GM11168 (cell line): ENCODE results near the gene MKS1.

ENCODE experiments used
- in situ Hi-C: fragments of 300-500 bp; cut with MboI; formaldehyde crosslinking; loops from one replicate; pipeline ENCODE4 v1.12.0; 2022; ENCODE audit warnings: low sequenced_read_pairs; ENCODE audit not compliant: unreplicated experiment

MKS1 gene

DNA sequence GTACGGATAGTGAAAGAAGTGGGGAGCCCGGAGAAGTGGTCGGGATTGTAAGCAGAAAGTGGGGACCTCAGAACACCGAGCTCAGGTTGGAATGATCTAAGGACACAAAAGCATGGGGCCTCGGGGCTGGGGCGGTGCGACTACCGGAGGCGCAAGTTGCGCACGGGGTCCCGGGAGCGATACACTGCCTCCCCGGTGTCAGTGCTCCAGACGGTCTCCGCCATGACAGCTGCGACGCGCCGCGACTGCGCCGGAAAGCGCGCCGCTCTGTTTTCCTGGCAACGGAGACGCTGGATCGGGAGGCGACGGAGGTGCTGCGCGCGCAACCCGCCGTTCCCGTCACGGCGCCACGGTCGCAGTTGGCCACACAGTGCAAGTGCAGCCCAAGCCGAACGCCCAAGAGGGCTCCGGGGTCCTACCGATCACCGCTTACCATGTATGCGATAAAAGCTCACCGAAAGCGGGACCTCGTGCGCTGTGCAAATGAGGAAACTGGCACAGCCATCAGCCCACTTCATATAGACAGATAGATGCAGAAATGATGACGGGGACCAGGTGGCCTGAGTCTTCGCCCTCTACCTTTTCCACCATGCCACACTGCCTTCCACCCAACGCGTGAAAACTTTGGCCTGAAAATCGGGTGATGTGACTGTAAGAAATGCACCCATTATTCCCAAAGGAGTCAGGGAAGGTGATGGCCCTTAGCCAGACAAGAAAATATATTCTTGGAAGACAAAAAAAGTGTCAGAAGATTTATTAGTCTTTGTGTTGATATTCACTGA lies at the start of gene MKS1:
Gene MKS1 (minus strand): TSS at position 249 of the 782 bp plus-strand sequence. CDS start 25 bp downstream, at position 224.
- in situ Hi-C loops: no loop called here

DNA sequence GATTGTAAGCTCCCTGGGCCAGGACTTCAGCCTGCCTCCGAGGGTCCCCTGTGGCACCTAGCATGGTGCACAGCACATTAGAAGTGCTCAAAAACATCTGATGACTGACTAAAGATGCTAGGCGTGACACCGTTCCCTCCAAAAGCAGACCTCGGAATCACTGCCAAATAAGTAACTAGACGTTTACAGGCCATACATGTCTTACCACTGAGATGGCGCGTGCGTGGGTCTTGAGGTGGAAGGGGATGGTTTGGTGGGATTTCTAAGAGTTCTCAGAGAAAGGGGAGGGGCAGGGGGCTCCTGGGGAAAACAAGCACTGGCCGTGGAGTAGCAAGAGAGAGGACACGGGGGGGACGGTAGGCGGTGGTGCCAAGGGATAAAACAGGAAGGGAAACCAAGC lies 49.3 kb upstream of the MKS1 start:
- in situ Hi-C loops: no loop called here

DNA sequence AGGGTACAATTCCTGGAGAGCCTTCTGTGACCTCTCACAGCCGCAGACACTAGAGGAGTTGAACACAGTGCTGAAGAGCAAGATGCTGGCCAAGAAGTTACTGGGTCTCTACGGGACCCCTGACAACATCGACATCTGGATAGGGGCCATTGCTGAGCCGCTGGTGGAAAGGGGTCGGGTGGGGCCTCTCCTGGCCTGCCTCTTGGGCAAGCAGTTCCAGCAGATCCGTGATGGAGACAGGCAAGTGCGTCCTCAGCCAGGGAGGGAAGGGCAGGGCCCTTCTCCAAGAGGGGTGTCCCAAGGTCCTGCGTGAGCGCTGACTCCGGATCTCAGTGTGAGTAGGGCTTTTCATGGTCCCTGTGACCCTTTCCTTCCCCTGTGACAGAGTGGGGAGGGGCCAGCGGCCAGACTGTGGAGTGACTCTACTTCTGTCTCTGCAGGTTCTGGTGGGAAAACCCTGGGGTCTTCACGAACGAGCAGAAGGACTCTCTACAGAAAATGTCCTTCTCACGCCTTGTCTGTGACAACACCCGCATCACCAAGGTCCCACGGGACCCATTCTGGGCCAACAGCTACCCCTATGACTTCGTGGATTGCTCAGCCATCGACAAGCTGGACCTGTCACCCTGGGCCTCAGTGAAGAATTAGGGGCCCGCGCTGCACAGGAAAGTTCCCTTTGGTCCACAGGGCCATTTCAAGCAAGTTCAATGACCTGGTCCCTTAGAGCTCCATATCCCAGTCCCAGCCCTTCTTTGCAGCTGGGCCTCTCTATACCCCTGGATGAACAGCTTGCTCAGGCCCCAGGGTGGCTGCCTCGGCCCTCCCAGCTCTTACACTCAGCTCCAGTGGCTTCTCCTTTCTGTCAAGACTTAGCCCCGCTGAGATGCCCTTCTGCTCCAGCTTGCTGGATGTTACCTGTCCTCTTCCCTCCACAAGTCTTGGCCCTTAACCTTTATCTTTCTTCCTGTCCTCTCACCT lies 48.6 kb upstream of the MKS1 start:
- in situ Hi-C loops: no loop called here

GRCh38 chr17:58265902-58266875 lies 47.1 kb upstream of the MKS1 start:
- in situ Hi-C loops: no loop called here

GRCh38 chr17:58265271-58265670 lies 46.2 kb upstream of the MKS1 start:
- in situ Hi-C loops: no loop called here

GRCh38 chr17:58264407-58265103 lies 45.5 kb upstream of the MKS1 start:
- in situ Hi-C loops: no loop called here

GRCh38 chr17:58263773-58264172 lies 44.7 kb upstream of the MKS1 start:
- in situ Hi-C loops: no loop called here

DNA sequence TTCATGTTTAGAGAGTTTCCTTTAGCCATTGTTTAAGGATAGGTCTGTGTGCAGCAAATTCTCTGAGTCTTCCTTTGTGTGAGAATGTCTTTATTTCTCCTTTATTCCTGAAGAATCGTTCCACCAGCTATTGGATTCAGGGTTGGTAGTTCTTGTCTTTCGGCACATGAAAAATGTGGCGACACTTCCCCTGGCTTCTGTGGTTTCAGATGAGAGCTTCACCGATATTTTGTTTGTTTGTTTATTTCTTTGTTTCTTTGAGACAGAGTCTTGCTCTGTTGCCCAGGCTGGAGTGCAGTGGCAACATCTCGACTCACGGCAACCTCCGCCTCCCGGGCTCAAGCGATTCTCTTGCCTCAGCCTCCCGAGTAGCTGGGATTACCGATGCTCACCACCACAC lies 43.1 kb upstream of the MKS1 start:
- in situ Hi-C loops: no loop called here

DNA sequence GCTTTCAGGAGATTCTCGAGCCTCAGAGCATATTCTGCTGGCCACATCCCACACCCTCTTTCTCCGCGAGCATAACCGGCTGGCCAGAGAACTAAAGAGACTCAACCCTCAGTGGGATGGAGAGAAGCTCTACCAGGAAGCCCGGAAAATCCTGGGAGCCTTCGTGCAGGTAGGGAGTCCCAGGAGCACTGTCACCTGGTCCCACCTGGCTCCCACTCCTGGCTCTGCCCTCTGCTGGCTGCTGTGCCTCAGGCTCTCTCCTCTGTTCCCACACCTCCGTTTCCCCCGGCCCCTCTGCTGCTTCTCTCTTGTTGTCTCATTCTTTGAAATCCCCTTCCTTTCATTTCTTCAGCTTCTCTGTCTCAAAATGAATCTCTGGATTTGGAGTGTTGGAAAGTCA lies 35.7 kb upstream of the MKS1 start:
- in situ Hi-C loops: no loop called here

- in situ Hi-C loops: no loop called here
These were observed 34.0 kb upstream of the MKS1 start for GRCh38 chr17:58253082-58253481.

GRCh38 chr17:58252141-58252540 lies 33.1 kb upstream of the MKS1 start:
- in situ Hi-C loops: no loop called here

DNA sequence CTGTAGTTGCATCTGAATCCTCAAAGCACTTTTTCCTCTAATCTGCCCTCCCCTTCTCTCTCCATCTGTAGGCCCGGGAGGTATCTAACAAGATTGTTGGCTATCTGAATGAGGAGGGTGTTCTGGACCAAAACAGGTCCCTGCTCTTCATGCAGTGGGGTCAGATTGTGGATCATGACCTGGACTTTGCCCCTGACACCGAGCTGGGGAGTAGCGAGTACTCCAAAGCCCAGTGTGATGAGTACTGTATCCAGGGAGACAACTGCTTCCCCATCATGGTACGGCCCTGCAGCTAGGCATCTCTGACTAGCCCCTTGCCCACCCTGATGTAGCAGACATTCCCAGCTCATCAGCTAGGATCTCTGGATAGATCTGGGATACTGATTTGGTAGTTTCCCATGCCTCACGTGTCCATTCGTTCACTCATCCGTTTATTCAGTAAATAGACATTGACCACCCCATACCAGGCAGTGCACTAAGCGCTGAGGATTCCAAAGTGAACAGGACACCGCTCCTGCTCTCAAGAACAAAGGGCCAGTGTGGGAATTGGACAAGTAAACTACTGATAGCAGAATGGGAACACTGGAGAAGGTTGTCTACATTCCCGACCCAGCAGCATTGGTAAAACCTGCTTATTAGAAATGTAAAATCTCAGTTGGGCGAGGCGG lies 31.4 kb upstream of the MKS1 start:
- in situ Hi-C loops: no loop called here

- in situ Hi-C loops: no loop called here
These were observed 30.4 kb upstream of the MKS1 start for GRCh38 chr17:58249270-58250133.

GRCh38 chr17:58248955-58249269 lies 29.9 kb upstream of the MKS1 start:
- in situ Hi-C loops: no loop called here

- in situ Hi-C loops: no loop called here
These were observed 28.7 kb upstream of the MKS1 start for GRCh38 chr17:58247511-58248363.

DNA sequence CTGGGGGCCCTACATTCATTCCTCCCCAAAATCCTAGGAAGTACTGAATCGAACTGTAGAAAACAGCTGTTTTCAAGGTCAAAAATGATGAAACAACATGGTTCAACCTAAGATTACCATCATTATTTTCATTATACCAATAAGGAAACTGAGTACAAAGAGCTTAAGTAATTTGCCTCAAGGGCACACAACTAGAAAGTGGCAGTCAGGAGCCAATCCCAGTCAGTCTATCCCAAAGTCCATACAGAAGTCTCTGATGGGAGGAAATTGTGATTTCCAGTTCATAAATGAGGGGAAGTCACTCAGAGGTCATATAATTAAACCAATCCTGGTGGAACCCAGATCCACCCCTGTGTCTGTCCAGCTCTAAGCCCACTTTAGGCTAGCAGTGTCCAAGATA lies 27.7 kb upstream of the MKS1 start:
- in situ Hi-C loops: no loop called here

- in situ Hi-C loops: no loop called here
These were observed 27.2 kb upstream of the MKS1 start for GRCh38 chr17:58246104-58246740.
